Measurements from ENCODE around the gene NELL1.

GRCh38 chr11:21264125-21264524 is 594.7 kb downstream of the NELL1 start:
- TF ChIP-seq CTCF (IDR thresholded peaks at IDR 0.05; ENCODE audit: insufficient read depth, low read depth, low read length) (no peak), EZH2 (IDR thresholded peaks at IDR 0.05; ENCODE audit: insufficient read depth, low read length) (no peak)

Measured in astrocyte (in vitro differentiated cells and primary cell).